Ovary (tissue), 3 donors: Measurements from ENCODE around the gene INSIG2.

Experiments used
- CTCF ChIP-seq, 3 donors: fragments of 450-650 bp in 2 of 3; fragments of 200-600 bp in 1 of 3; IDR thresholded peaks; one replicate each; pipeline versions ENCODE4 v1.5.1 to v1.8.0; 2016 to 2022; ENCODE audit warnings: antibody characterized with exemption in 3 of 3, mild to moderate bottlenecking in 1 of 3
- EP300 ChIP-seq: sonication (generic); formaldehyde crosslinking; IDR thresholded peaks from one replicate; pipeline ENCODE4 v1.6.1; 2017; ENCODE audit warnings: antibody characterized with exemption
- POLR2A ChIP-seq: fragments of 450-650 bp; IDR thresholded peaks from one replicate; pipeline ENCODE4 v1.6.1; 2017; ENCODE audit warnings: antibody characterized with exemption, mild to moderate bottlenecking, moderate library complexity
- donor health status: DM: no; HTN: no; CAD: no.

GRCh38 chr2:118094503-118094902 is 6.2 kb downstream of the INSIG2 start:
- TF ChIP-seq CTCF (IDR thresholded peaks at IDR 0.05), result no peak
- no peak for TF ChIP-seq EP300
- no peak for TF ChIP-seq POLR2A
